Measurements from ENCODE around the gene OR52L1.

Gene OR52L1

GRCh38 chr11:5986885-5987284, at the start of gene OR52L1:
Gene OR52L1 (minus strand): TSS chr11:5986985. CDS start chr11:5986930, 55 bp downstream.
- Histone ChIP-seq H3K4me3 (no peak within 1 kb of the TSS), H3K27me3 (no peaks in the 10 kb centered on the region), H3K4me1 (no peaks in the 10 kb centered on the region), H3K27ac (no peak within 1 kb of the TSS), H3K36me3 (no peaks in the 10 kb centered on the region), H3K9ac (no peak within 1 kb of the TSS), H3K9me3 (replicated peaks in 1 of 11) (peaks cover 0 to 10% (median 8%) of the 10 kb centered on the region in 11 experiments; a peak in 13 of 22 replicates), H3K4me2 (no peak within 1 kb of the TSS), H4K20me1 (no peaks in the 10 kb centered on the region)
- no peak for TF ChIP-seq Cebpa-rat (IDR thresholded peaks at IDR 0.05)

GRCh38 chr11:6030708-6031405, 44.1 kb upstream of the OR52L1 start, which contains the start of gene OR56A1:
Gene OR56A1 (minus strand): TSS chr11:6030758. CDS start chr11:6027692, 3,066 bp downstream.
- TF ChIP-seq Cebpa-rat (IDR thresholded peaks at IDR 0.05), result no peak

GRCh38 chr11:6027501-6027900, 40.7 kb upstream of the OR52L1 start:
- no peaks in the 10 kb centered on the region for H3K36me3 ChIP-seq
- TF ChIP-seq Cebpa-rat (IDR thresholded peaks at IDR 0.05), result no peak
- H3K9ac ChIP-seq, result no peak overlapping the region
- no peaks in the 10 kb centered on the region for H3K9me3 ChIP-seq (replicated peaks in 1 of 11)
- H3K27me3 ChIP-seq, result no peaks in the 10 kb centered on the region
- H3K4me3 ChIP-seq, result no peak overlapping the region
- H4K20me1 ChIP-seq, result no peaks in the 10 kb centered on the region
- peaks cover 0 to 8% (median 0%) of the 10 kb centered on the region in 10 experiments; a peak in 1 of 20 replicates for H3K4me1 ChIP-seq
- H3K27ac ChIP-seq, result no peak overlapping the region
- no peak overlapping the region for H3K4me2 ChIP-seq

More at GRCh38 chr11:6030708-6031405, 44.1 kb upstream of the OR52L1 start, which contains the start of gene OR56A1:
- H3K27ac ChIP-seq, result no peak within 1 kb of the TSS
- no peaks in the 10 kb centered on the region for H3K9me3 ChIP-seq (replicated peaks in 1 of 11)
- H3K4me2 ChIP-seq, result no peak within 1 kb of the TSS
- no peak within 1 kb of the TSS for H3K9ac ChIP-seq
- H4K20me1 ChIP-seq, result no peaks in the 10 kb centered on the region
- no peaks in the 10 kb centered on the region for H3K27me3 ChIP-seq
- H3K4me1 ChIP-seq, result no peaks in the 10 kb centered on the region
- H3K36me3 ChIP-seq, result no peaks in the 10 kb centered on the region
- H3K4me3 ChIP-seq, result no peak within 1 kb of the TSS

- Histone ChIP-seq H3K4me2 (no peak overlapping the region), H3K36me3 (no peaks in the 10 kb centered on the region), H4K20me1 (no peaks in the 10 kb centered on the region), H3K27ac (no peak overlapping the region), H3K9me3 (replicated peaks in 1 of 11) (no peaks in the 10 kb centered on the region), H3K4me1 (peaks cover 0 to 8% (median 0%) of the 10 kb centered on the region in 10 experiments; a peak in 1 of 20 replicates), H3K27me3 (no peaks in the 10 kb centered on the region), H3K9ac (no peak overlapping the region), H3K4me3 (no peak overlapping the region)
- no peak for TF ChIP-seq Cebpa-rat (IDR thresholded peaks at IDR 0.05)
Observed at GRCh38 chr11:6025056-6025455, 38.3 kb upstream of the OR52L1 start.

GRCh38 chr11:6022956-6023355, 36.2 kb upstream of the OR52L1 start:
- H3K4me1 ChIP-seq, result peaks cover 0 to 8% (median 0%) of the 10 kb centered on the region in 10 experiments; a peak in 1 of 20 replicates
- no peaks in the 10 kb centered on the region for H3K36me3 ChIP-seq
- no peak overlapping the region for H3K4me3 ChIP-seq
- no peaks in the 10 kb centered on the region for H3K9me3 ChIP-seq (replicated peaks in 1 of 11)
- no peak overlapping the region for H3K27ac ChIP-seq
- no peaks in the 10 kb centered on the region for H3K27me3 ChIP-seq
- H4K20me1 ChIP-seq, result no peaks in the 10 kb centered on the region
- no peak overlapping the region for H3K9ac ChIP-seq
- no peak for TF ChIP-seq Cebpa-rat (IDR thresholded peaks at IDR 0.05)
- no peak overlapping the region for H3K4me2 ChIP-seq

GRCh38 chr11:6013042-6013441, 26.3 kb upstream of the OR52L1 start:
- H3K4me3 ChIP-seq, result no peak overlapping the region
- no peaks in the 10 kb centered on the region for H4K20me1 ChIP-seq
- no peak for TF ChIP-seq Cebpa-rat (IDR thresholded peaks at IDR 0.05)
- H3K9me3 ChIP-seq (replicated peaks in 1 of 11), result peaks cover 12 to 41% (median 24%) of the 10 kb centered on the region in 11 experiments; a peak in 21 of 22 replicates
- no peak overlapping the region for H3K9ac ChIP-seq
- no peaks in the 10 kb centered on the region for H3K4me1 ChIP-seq
- H3K4me2 ChIP-seq, result no peak overlapping the region
- H3K27me3 ChIP-seq, result no peaks in the 10 kb centered on the region
- H3K36me3 ChIP-seq, result no peaks in the 10 kb centered on the region
- H3K27ac ChIP-seq, result no peak overlapping the region

- Histone ChIP-seq H3K27ac (no peak overlapping the region), H3K4me3 (no peak overlapping the region), H3K4me2 (no peak overlapping the region), H3K36me3 (no peaks in the 10 kb centered on the region), H3K4me1 (no peaks in the 10 kb centered on the region), H4K20me1 (no peaks in the 10 kb centered on the region), H3K9ac (no peak overlapping the region), H3K27me3 (no peaks in the 10 kb centered on the region), H3K9me3 (replicated peaks in 1 of 11) (peaks cover 12 to 37% (median 20%) of the 10 kb centered on the region in 11 experiments; a peak in 19 of 22 replicates)
- TF ChIP-seq Cebpa-rat (IDR thresholded peaks at IDR 0.05), result no peak
Observed at GRCh38 chr11:6012035-6012668, 25.4 kb upstream of the OR52L1 start.

- Histone ChIP-seq H3K36me3 (no peaks in the 10 kb centered on the region), H3K27me3 (no peaks in the 10 kb centered on the region), H3K4me2 (no peak within 1 kb of the TSS), H3K27ac (no peak within 1 kb of the TSS), H3K9me3 (replicated peaks in 1 of 11) (no peaks in the 10 kb centered on the region), H3K4me1 (no peaks in the 10 kb centered on the region), H3K4me3 (no peak within 1 kb of the TSS), H3K9ac (no peak within 1 kb of the TSS), H4K20me1 (no peaks in the 10 kb centered on the region)
- TF ChIP-seq Cebpa-rat (IDR thresholded peaks at IDR 0.05), result no peak
Observed at GRCh38 chr11:6006846-6007245, 20.1 kb upstream of the OR52L1 start, which contains the start of gene OR56A4. Gene OR56A4 (minus strand): TSS chr11:6006946. CDS start chr11:6002992, 3,954 bp downstream.

- Histone ChIP-seq H3K4me1 (no peaks in the 10 kb centered on the region), H3K9ac (no peak overlapping the region), H3K27me3 (no peaks in the 10 kb centered on the region), H3K27ac (no peak overlapping the region), H3K4me3 (no peak overlapping the region), H3K4me2 (no peak overlapping the region), H3K36me3 (no peaks in the 10 kb centered on the region), H4K20me1 (no peaks in the 10 kb centered on the region), H3K9me3 (replicated peaks in 1 of 11) (no peaks in the 10 kb centered on the region)
- TF ChIP-seq Cebpa-rat (IDR thresholded peaks at IDR 0.05), result no peak
Observed at GRCh38 chr11:6006395-6006794, 19.6 kb upstream of the OR52L1 start.
